ENCODE measurements around the gene CCDC154. TPM values are rescaled to one million over a fixed set of nuclear protein-coding genes. Genes with fewer than 3 reads are reported as not detected.

The CCDC154 gene
- total RNA-seq, 6 experiments from 2014 or later, result 0.25 to 1.7 (median 0.79) TPM; not detected in 1

DNA sequence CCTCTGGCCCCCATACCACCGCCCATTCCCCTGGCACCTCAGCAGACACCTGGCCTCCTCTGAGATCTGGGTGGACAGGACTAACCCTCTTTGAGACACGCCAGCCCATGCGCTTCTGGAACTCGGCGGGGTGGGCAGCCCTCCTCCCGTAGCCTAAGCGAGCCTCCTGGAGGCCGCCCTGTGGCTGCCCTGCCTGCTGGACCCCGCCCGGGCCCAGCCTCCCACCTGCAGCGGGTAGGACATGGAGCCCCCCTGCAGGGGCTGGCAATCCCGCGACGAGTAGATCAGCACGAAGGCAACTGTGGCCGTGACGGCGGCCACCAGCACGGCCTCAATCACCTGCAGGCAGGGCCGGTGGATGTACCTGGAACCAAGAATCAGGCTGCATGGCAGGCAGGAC, 8.2 kb upstream of the CCDC154 start:
- intact Hi-C loops (cut with DNase I), result no loop called here
- Histone ChIP-seq H3K27ac (no peak overlapping the region), H3K36me3 (peaks cover 0 to 51% (median 5%) of the 10 kb centered on the region in 4 donors), H3K9me3 (no peaks in the 10 kb centered on the region), H3K4me3 (no peak overlapping the region), H3K27me3 (no peaks in the 10 kb centered on the region), H3K4me1 (no peaks in the 10 kb centered on the region)
- WGBS (ENCODE audit: insufficient coverage, low coverage, low lambda C conversion rate, missing lambda C conversion rate), result 100% methylated on average over 3 of the region's 20 CpGs
- ATAC-seq (no peak), DNase-seq (no peak)
- TF ChIP-seq POLR2A (IDR thresholded peaks at IDR 0.05), result no peak
- TF ChIP-seq, protein P1, sequence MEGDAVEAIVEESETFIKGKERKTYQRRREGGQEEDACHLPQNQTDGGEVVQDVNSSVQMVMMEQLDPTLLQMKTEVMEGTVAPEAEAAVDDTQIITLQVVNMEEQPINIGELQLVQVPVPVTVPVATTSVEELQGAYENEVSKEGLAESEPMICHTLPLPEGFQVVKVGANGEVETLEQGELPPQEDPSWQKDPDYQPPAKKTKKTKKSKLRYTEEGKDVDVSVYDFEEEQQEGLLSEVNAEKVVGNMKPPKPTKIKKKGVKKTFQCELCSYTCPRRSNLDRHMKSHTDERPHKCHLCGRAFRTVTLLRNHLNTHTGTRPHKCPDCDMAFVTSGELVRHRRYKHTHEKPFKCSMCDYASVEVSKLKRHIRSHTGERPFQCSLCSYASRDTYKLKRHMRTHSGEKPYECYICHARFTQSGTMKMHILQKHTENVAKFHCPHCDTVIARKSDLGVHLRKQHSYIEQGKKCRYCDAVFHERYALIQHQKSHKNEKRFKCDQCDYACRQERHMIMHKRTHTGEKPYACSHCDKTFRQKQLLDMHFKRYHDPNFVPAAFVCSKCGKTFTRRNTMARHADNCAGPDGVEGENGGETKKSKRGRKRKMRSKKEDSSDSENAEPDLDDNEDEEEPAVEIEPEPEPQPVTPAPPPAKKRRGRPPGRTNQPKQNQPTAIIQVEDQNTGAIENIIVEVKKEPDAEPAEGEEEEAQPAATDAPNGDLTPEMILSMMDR (IDR thresholded peaks at IDR 0.05), result no peak

DNA sequence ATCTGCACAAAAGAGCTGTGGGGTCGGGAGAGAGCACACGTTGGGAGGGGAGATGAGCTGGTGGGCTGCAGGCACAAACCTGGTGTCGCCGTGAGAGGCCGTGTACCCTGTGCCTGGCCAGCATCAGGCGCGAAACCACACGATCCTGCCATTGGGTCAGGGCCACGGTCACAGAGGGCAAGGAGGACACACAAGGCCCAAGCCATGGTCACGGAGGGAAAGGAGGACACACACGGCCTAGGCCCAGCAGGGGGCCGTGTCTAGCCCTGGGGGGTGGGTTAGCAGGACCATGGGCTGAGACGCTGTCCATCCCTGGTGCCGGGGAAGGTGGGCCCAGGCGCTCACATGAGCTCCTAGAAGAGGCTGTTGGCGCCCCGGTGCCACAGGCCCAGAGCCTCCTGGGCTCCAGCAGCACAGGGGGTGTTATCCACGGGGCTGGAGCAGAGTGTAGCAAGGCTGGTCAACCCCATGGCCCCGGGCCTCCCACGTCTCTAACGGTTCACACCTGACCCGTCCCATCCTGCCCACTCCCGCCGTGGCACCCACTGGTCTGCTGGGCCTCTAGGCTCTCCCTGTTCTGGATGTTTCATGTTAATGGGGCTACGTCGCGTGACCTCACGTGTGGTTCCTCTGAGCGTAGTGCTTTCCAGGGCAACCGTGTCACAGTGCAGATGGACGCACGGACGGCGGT, 7.5 kb upstream of the CCDC154 start:
- no peak for DNase-seq
- no peaks in the 10 kb centered on the region for H3K4me1 ChIP-seq
- no peak for TF ChIP-seq POLR2A (IDR thresholded peaks at IDR 0.05)
- TF ChIP-seq, protein P1 (IDR thresholded peaks at IDR 0.05), result no peak
- intact Hi-C loops (cut with DNase I), result no loop called here
- peak in 1 of 4 donors; percentile 7 for ATAC-seq
- H3K36me3 ChIP-seq, result peaks cover 0 to 51% (median 5%) of the 10 kb centered on the region in 4 donors
- H3K27ac ChIP-seq, result no peak overlapping the region
- WGBS (ENCODE audit: insufficient coverage, low coverage, low lambda C conversion rate, missing lambda C conversion rate), result 90% methylated on average over 9 of the region's 34 CpGs
- no peak overlapping the region for H3K4me3 ChIP-seq
- no peaks in the 10 kb centered on the region for H3K27me3 ChIP-seq
- H3K9me3 ChIP-seq, result no peaks in the 10 kb centered on the region

DNA sequence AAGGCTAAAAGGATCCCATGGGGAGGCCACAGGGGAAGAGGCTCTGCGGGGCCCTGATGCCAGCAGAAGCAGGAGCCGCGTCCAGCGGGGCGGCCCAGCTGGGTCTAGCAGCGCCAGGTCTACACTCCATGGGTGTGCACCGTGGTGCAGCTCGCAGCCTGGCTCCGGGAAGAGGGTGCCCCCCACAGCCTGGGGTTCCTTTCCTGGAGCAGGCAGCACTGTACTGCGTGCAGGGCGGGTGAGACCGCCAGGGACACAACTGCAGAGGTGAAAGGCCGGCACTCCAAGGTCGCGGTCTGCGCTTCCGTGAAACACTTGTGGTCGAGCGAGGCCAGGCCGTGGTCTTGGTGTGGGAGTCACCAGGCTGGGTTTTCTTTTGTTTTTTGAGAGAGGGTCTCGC, 6.5 kb upstream of the CCDC154 start:
- H3K27ac ChIP-seq, result no peak overlapping the region
- 97% methylated on average over 7 of the region's 21 CpGs for WGBS (ENCODE audit: insufficient coverage, low coverage, low lambda C conversion rate, missing lambda C conversion rate)
- intact Hi-C loops (cut with DNase I), result no loop called here
- H3K9me3 ChIP-seq, result no peaks in the 10 kb centered on the region
- no peak for TF ChIP-seq POLR2A (IDR thresholded peaks at IDR 0.05)
- TF ChIP-seq, protein P1 (IDR thresholded peaks at IDR 0.05), result no peak
- ATAC-seq (no peak), DNase-seq (no peak)
- no peaks in the 10 kb centered on the region for H3K4me1 ChIP-seq
- H3K36me3 ChIP-seq, result peaks cover 0 to 49% (median 3%) of the 10 kb centered on the region in 4 donors
- no peaks in the 10 kb centered on the region for H3K27me3 ChIP-seq
- H3K4me3 ChIP-seq, result no peak overlapping the region

DNA sequence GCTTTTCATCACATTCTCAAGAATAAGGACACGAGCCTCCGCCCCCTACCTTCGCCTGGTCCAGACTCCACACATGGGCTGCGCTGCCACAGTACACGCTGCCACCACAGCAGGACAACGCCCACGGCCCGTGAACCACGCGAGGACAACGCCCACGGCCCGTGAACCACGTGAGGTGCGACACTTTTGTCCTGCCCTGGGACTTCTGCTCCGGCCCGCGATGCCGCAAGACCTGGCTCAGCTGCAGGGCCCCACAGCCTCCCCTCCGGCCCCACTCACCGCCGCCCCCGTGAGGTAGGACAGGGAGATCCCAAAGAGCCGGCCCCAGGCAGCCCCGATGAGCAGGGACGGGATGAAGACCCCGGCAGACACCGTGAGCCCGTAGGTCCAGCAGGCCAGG, 5.9 kb upstream of the CCDC154 start:
- intact Hi-C loops (cut with DNase I), result no loop called here
- Histone ChIP-seq H3K27me3 (no peaks in the 10 kb centered on the region), H3K4me3 (no peak overlapping the region), H3K27ac (no peak overlapping the region), H3K9me3 (no peaks in the 10 kb centered on the region), H3K36me3 (peaks cover 0 to 43% (median under 1%) of the 10 kb centered on the region in 4 donors), H3K4me1 (no peaks in the 10 kb centered on the region)
- no peak for ATAC-seq
- no peak for TF ChIP-seq POLR2A (IDR thresholded peaks at IDR 0.05)
- TF ChIP-seq, protein P1 (IDR thresholded peaks at IDR 0.05), result no peak
- no peak for DNase-seq
- WGBS (ENCODE audit: insufficient coverage, low coverage, low lambda C conversion rate, missing lambda C conversion rate), result 71% methylated on average over 9 of the region's 29 CpGs

Measured in right lobe of liver (tissue), 6 donors.